GM12878 (cell line): ENCODE measurements around the gene GPRC5B. TPM values are rescaled to one million over a fixed set of nuclear protein-coding genes. Genes with fewer than 3 reads are reported as not detected.

Experiments
- ATAC-seq: fragments of 200-7000 bp; cut with Tn5 transposase; 3 replicates; pipeline ENCODE4 v1.9.1; 2020; ENCODE audit warnings: mild to moderate bottlenecking, moderate library complexity
- BruUV-seq: library from RNA; stranded (reverse); fragments of 400-500 nt; replicated peaks from 2 replicates; lab custom pipeline; 2021; lab: Mats Ljungman, UMichigan
- CTCF ChIA-PET: fragments of 300-600 bp; sonication (Branson Sonifier 250); formaldehyde crosslinking; extraction: SDS; loops from one replicate; lab custom pipeline; 2021; ENCODE audit warnings: inconsistent platforms; lab: Yijun Ruan, JAX
- POLR2A ChIA-PET: fragments of 350-600 bp; formaldehyde crosslinking; extraction: SDS; loops from one replicate; lab custom pipeline; 2021; ENCODE audit warnings: inconsistent platforms; lab: Charles Lee
- RAD21 ChIA-PET: fragments of 300-600 bp; sonication (Branson Sonifier 250); formaldehyde crosslinking; loops from one replicate; lab custom pipeline; 2023; ENCODE audit warnings: antibody characterized with exemption; ENCODE audit not compliant: unreplicated experiment; lab: Charles Lee
- SMC1A ChIA-PET: fragments of 300-600 bp; sonication (Branson Sonifier 250); formaldehyde crosslinking; loops from one replicate; lab custom pipeline; 2023; ENCODE audit not compliant: unreplicated experiment, uncharacterized antibody; lab: Charles Lee
- DNase-seq: peaks from one replicate; pipeline ENCODE4 v3.0.0-alpha.2; 2011; ENCODE audit warnings: low read depth, low spot score
- FAIRE-seq: peaks from 3 replicates; lab custom pipeline; 2011; peaks lifted over from hg19 to GRCh38; lab: Jason Lieb, UNC
- H2AFZ ChIP-seq: 2 replicates; pipeline ENCODE4 v1.6.0; 2011; ENCODE audit warnings: low read depth, low read length, control low read depth; ENCODE audit not compliant: control insufficient read depth
- H3K27ac ChIP-seq: 2 replicates; pipeline ENCODE4 v1.5.1; 2011; ENCODE audit warnings: control low read depth; ENCODE audit not compliant: control insufficient read depth, insufficient read depth
- H3K27me3 ChIP-seq, 2 experiments: replicated peaks in 1 of 2; 2 replicates each; pipeline versions ENCODE4 v1.6.0 to v1.6.1; 2011; ENCODE audit warnings: low read length in 1 of 2; ENCODE audit not compliant: control insufficient read depth in 2 of 2, insufficient read depth in 2 of 2
- H3K36me3 ChIP-seq, 2 experiments: 2 replicates each; pipeline ENCODE4 v1.5.1; 2011; ENCODE audit warnings: low read length in 1 of 2; ENCODE audit not compliant: control insufficient read depth in 2 of 2, insufficient read depth in 2 of 2
- H3K4me1 ChIP-seq: 2 replicates; pipeline ENCODE4 v1.6.1; 2011; ENCODE audit warnings: mild to moderate bottlenecking, low read length, moderate library complexity, mixed read lengths; ENCODE audit not compliant: control insufficient read depth, insufficient read depth
- H3K4me2 ChIP-seq: 2 replicates; pipeline ENCODE4 v1.6.0; 2011; ENCODE audit warnings: control low read depth; ENCODE audit not compliant: control insufficient read depth, insufficient read depth
- H3K4me3 ChIP-seq: fragments of 200-600 bp; sonication (generic); 2 replicates; pipeline ENCODE4 v1.5.1; 2016
- H3K79me2 ChIP-seq: 2 replicates; pipeline ENCODE4 v1.6.0; 2011; ENCODE audit warnings: low read length; ENCODE audit not compliant: control insufficient read depth, insufficient read depth
- H3K9ac ChIP-seq: 2 replicates; pipeline ENCODE4 v1.8.0; 2011; ENCODE audit warnings: low read length, control low read depth, mixed read lengths; ENCODE audit not compliant: control insufficient read depth, insufficient read depth
- H3K9me3 ChIP-seq: replicated peaks from 3 replicates; pipeline ENCODE4 v1.5.1; 2011; ENCODE audit warnings: mild to moderate bottlenecking, low read length; ENCODE audit not compliant: control insufficient read depth, insufficient read depth
- H4K20me1 ChIP-seq: 2 replicates; pipeline ENCODE4 v1.6.0; 2011; ENCODE audit not compliant: control insufficient read depth, insufficient read depth
- ATF3 ChIP-seq: IDR thresholded peaks from 2 replicates; pipeline ENCODE4 v1.6.1; 2011; ENCODE audit warnings: low read depth, mild to moderate bottlenecking, low read length, moderate library complexity, borderline replicate concordance; ENCODE audit errors: extremely low read depth
- BCLAF1 ChIP-seq: fragments of 450-650 bp; IDR thresholded peaks from 2 replicates; pipeline ENCODE4 v1.6.1; 2017; ENCODE audit warnings: antibody characterized with exemption, mild to moderate bottlenecking, moderate library complexity
- CBX5 ChIP-seq: sonication (generic); IDR thresholded peaks from 2 replicates; pipeline ENCODE4 v1.6.1; 2016; ENCODE audit warnings: low read depth, moderate library complexity, mild to moderate bottlenecking, inconsistent platforms
- EZH2 ChIP-seq: IDR thresholded peaks from 2 replicates; pipeline ENCODE4 v1.6.1; 2012; ENCODE audit warnings: low read depth, mild to moderate bottlenecking, control low read depth, inconsistent platforms, low read length, borderline replicate concordance; ENCODE audit not compliant: control insufficient read depth
- LARP7 ChIP-seq: fragments of 450-650 bp; IDR thresholded peaks from 2 replicates; pipeline ENCODE4 v1.6.1; 2017; ENCODE audit warnings: mild to moderate bottlenecking
- NFYB ChIP-seq: IDR thresholded peaks from 2 replicates; pipeline ENCODE4 v1.6.1; 2011; ENCODE audit warnings: low read depth, mild to moderate bottlenecking, low read length, improper control_type of control experiment, moderate library complexity; ENCODE audit not compliant: insufficient read depth
- NR2F1 ChIP-seq: fragments of 450-650 bp; conservative IDR thresholded peaks from 2 replicates; pipeline ENCODE4 v1.6.1; 2017; ENCODE audit warnings: mild to moderate bottlenecking
- RFX5 ChIP-seq: IDR thresholded peaks from 2 replicates; pipeline ENCODE4 v1.6.1; 2011; ENCODE audit warnings: low read depth, low read length, improper control_type of control experiment
- SIX5 ChIP-seq: IDR thresholded peaks from 2 replicates; pipeline ENCODE4 v1.6.1; 2011; ENCODE audit warnings: mild to moderate bottlenecking, low read depth, low read length, moderate library complexity; ENCODE audit not compliant: severe bottlenecking
- SKIL ChIP-seq: fragments of 450-650 bp; IDR thresholded peaks from 2 replicates; pipeline ENCODE4 v1.6.1; 2017; ENCODE audit warnings: mild to moderate bottlenecking, low read depth, inconsistent platforms; ENCODE audit not compliant: poor library complexity, severe bottlenecking
- TCF7 ChIP-seq: IDR thresholded peaks from 2 replicates; pipeline ENCODE4 v1.6.1; 2014; ENCODE audit warnings: antibody characterized with exemption, borderline replicate concordance
- WRNIP1 ChIP-seq: IDR thresholded peaks from 2 replicates; pipeline ENCODE4 v1.6.1; 2011; ENCODE audit warnings: low read depth, low read length, improper control_type of control experiment, borderline replicate concordance
- ZBED1 ChIP-seq: IDR thresholded peaks from 2 replicates; pipeline ENCODE4 v1.6.1; 2016; ENCODE audit warnings: borderline replicate concordance
- ZNF622 ChIP-seq: fragments of 450-650 bp; IDR thresholded peaks from 2 replicates; pipeline ENCODE4 v1.6.1; 2017; ENCODE audit warnings: mild to moderate bottlenecking, inconsistent platforms
- WGBS: methylation state at CpG from one replicate; pipeline ENCODE4 v1.1.6; 2016; ENCODE audit warnings: low lambda C conversion rate; ENCODE audit not compliant: insufficient replicate concordance, insufficient coverage; ENCODE audit errors: missing lambda C conversion rate; 5-methylcytosine and 5-hydroxymethylcytosine counted together
- in situ Hi-C: fragments of 300-500 bp; cut with MboI; formaldehyde crosslinking; loops from 9 replicates; pipeline ENCODE4 v1.14.3; 2018; ENCODE audit warnings: mixed read lengths
- intact Hi-C: fragments of 100-400 bp; cut with micrococcal nuclease; formaldehyde crosslinking; loops from one replicate; pipeline ENCODE4 v1.14.2; 2022; ENCODE audit not compliant: unreplicated experiment
- polyA plus RNA-seq, 11 experiments: library from polyadenylated mRNA; depleted of rRNA in 4 of 11; unstranded in 6 of 11; stranded (reverse) in 5 of 11; fragments of >200 nt; fragmentation: Nextera tagmentation in 4 of 11; fragmentation: Illumina TruSeq in 1 of 11; extraction: Ambion mirVana in 4 of 11; extraction: Trizol in 1 of 11; gene quantifications; 1 replicate in 1 of 11; 2 replicates in 10 of 11; pipeline versions ENCODE4 v1.2.1 to v1.2.3, GENCODE V29; 2011 to 2016; ENCODE audit warnings: inconsistent platforms in 2 of 11, missing spikeins in 2 of 11, low read depth in 1 of 11
- total RNA-seq, 4 experiments: library from RNA; depleted of rRNA in 3 of 4; stranded (reverse); fragments of >200 nt in 3 of 4; fragmentation: Illumina TruSeq in 1 of 4; extraction: Trizol in 1 of 4; gene quantifications; 2 replicates each; pipeline versions ENCODE4 v1.2.1 to v1.2.3, GENCODE V29; 2013 to 2021
- TF ChIP-seq, protein P1 (sequence below): fragments of 450-650 bp; IDR thresholded peaks from 2 replicates; pipeline ENCODE4 v1.6.1; 2016; ENCODE audit warnings: mild to moderate bottlenecking

Gene GPRC5B
- total and polyA plus RNA-seq, 10 of the 15 experiments (the other 5 are each of a cell fraction or from before 2014, with no cell fraction given): 0.01 to 0.42 (median 0.15) TPM; not detected in 2

DNA sequence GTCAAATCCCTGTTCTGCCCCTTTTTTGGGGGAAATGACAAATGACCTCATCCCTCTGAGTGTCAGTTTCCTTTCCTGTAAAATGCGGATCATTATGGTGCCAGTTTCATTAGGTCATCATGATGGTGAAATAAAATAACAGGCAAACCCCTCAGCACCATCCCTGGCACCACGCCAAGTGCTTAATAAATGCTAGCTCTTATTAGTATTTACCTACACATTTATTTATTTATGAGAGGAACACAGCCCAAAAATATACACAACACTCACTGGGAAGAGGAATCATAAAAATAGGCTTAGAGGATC, 28.6 kb upstream of the GPRC5B start (continued):
- no peak for TF ChIP-seq WRNIP1
- no peak for TF ChIP-seq BCLAF1
- no peak for TF ChIP-seq SIX5
- no peak for TF ChIP-seq SKIL

GRCh38 chr16:19912455-19913339, 28.0 kb upstream of the GPRC5B start:
- 51% methylated on average over 22 of the region's 22 CpGs for whole genome bisulfite sequencing
- no peaks in the 10 kb centered on the region for H3K36me3 ChIP-seq
- H3K9ac ChIP-seq: no peak overlapping the region
- H3K4me2 ChIP-seq: no peak overlapping the region
- intact Hi-C loops (no loop called here), in situ Hi-C loops (no loop called here)
- H2AFZ ChIP-seq: no peak overlapping the region
- DNase-seq: no peak
- ChIA-PET CTCF (interaction anchor here (0.6 to 1.7 kb wide), 7 partner anchors 10 to 473 kb away, joined by 3 to 14 read pairs (median 4); no protein-coding TSS in a partner anchor), POLR2A (interaction anchor here (0.5 kb wide), 1 partner anchor 154 kb away, joined by 3 read pairs; no protein-coding TSS in a partner anchor), SMC1A (interaction anchor here (1.0 to 1.5 kb wide), 2 partner anchors 386 to 388 kb away, joined by 4 to 6 read pairs; no protein-coding TSS in a partner anchor), RAD21 (interaction anchor here (1.6 to 2.9 kb wide), 2 partner anchors 12 to 388 kb away, joined by 3 to 10 read pairs; no protein-coding TSS in a partner anchor)
- H3K4me3 ChIP-seq: no peak overlapping the region
- no TSS peak for BruUV-seq
- H3K27me3 ChIP-seq: no peaks in the 10 kb centered on the region; a peak in 1 of 4 replicates
- H3K4me1 ChIP-seq: no peaks in the 10 kb centered on the region
- no peak for ATAC-seq
- H3K9me3 ChIP-seq: no peaks in the 10 kb centered on the region
- H3K27ac ChIP-seq: no peak overlapping the region
- H4K20me1 ChIP-seq: no peaks in the 10 kb centered on the region
- no peaks in the 10 kb centered on the region for H3K79me2 ChIP-seq
- no peak for FAIRE-seq
- TF ChIP-seq NFYB (no peak), TCF7 (no peak), ZBED1 (no peak), EZH2 (no peak), RFX5 (no peak), ZNF622 (no peak), LARP7 (no peak), CBX5 (no peak), ATF3 (no peak), NR2F1 (no peak)
- TF ChIP-seq, protein P1, sequence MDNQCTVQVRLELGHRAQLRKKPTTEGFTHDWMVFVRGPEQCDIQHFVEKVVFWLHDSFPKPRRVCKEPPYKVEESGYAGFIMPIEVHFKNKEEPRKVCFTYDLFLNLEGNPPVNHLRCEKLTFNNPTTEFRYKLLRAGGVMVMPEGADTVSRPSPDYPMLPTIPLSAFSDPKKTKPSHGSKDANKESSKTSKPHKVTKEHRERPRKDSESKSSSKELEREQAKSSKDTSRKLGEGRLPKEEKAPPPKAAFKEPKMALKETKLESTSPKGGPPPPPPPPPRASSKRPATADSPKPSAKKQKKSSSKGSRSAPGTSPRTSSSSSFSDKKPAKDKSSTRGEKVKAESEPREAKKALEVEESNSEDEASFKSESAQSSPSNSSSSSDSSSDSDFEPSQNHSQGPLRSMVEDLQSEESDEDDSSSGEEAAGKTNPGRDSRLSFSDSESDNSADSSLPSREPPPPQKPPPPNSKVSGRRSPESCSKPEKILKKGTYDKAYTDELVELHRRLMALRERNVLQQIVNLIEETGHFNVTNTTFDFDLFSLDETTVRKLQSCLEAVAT: no peak
